Lower lobe of right lung (tissue), 2 donors: ENCODE measurements around the gene CFAP410. TPM values are rescaled to one million over a fixed set of nuclear protein-coding genes. Genes with fewer than 3 reads are reported as not detected.

Experiments used
- ATAC-seq, 2 donors: fragments of 200-7000 bp; cut with Tn5 transposase; one replicate each; pipeline ENCODE4 v1.9.1; 2020 to 2022; ENCODE audit warnings: mild to moderate bottlenecking in 2 of 2, moderate library complexity in 2 of 2
- DNase-seq: peaks from one replicate; pipeline ENCODE4 v3.0.0-alpha.2; 2020
- H3K27ac ChIP-seq: fragments of 200-600 bp; one replicate; pipeline ENCODE4 v1.8.0; 2022
- H3K27me3 ChIP-seq: fragments of 200-600 bp; one replicate; pipeline ENCODE4 v1.8.0; 2022; ENCODE audit warnings: low read depth
- H3K36me3 ChIP-seq: fragments of 200-600 bp; one replicate; pipeline ENCODE4 v1.8.0; 2022; ENCODE audit warnings: mild to moderate bottlenecking
- H3K4me1 ChIP-seq: fragments of 200-600 bp; one replicate; pipeline ENCODE4 v1.8.0; 2022
- H3K4me3 ChIP-seq: fragments of 200-600 bp; one replicate; pipeline ENCODE4 v1.8.0; 2022; ENCODE audit warnings: mild to moderate bottlenecking
- H3K9me3 ChIP-seq: fragments of 200-600 bp; one replicate; pipeline ENCODE4 v1.8.0; 2022
- intact Hi-C: fragments of 100-400 bp; cut with DNase I; formaldehyde crosslinking; loops from one replicate; pipeline ENCODE4 v1.11.0; 2022
- total RNA-seq: library from RNA; stranded (reverse); fragmentation: NEBNext Ultra II Directional; extraction: Animal tissue kit (Norgen Biotek cat#: 25700); gene quantifications from one replicate; pipeline ENCODE4 v1.2.1, GENCODE V29; 2021
- TF ChIP-seq, protein P1 (sequence below): fragments of 200-600 bp; IDR thresholded peaks from one replicate; pipeline ENCODE4 v1.8.0; 2022; ENCODE audit warnings: antibody characterized with exemption, mild to moderate bottlenecking
- donor health status: DM: no; HTN: yes; CAD: no; lungs with severe emphysema.

CFAP410 gene
- total RNA-seq, 1 donor from 2014 or later, result 20.3 TPM

DNA sequence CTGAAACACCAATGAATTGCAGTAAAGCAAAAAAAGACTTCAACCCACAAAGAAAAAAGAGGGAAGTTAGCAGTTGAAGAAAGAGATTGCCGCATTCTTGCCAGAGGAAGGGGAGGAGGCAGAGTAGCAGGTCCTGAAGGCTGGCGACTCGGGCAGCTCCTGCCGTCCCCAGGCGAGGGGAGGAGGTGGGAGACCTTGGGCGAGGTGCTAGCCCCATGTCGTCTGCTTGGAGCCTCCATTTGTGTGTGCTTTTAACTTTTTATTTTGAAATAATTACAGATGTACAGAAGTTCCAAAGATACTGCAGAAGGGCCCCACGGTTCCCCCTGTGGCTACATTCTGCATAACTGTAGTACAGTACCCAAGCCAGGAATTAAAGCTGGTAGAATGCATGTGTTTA is 21.0 kb upstream of the CFAP410 start:
- Histone ChIP-seq H3K27me3 (no peaks in the 10 kb centered on the region), H3K9me3 (peaks cover 6% of the 10 kb centered on the region), H3K36me3 (no peaks in the 10 kb centered on the region), H3K4me3 (no peak overlapping the region), H3K27ac (no peak overlapping the region), H3K4me1 (no peaks in the 10 kb centered on the region)
- intact Hi-C loops, result no loop called here
- ATAC-seq, result peak in 1 of 2 donors; percentile 29
- TF ChIP-seq, protein P1, sequence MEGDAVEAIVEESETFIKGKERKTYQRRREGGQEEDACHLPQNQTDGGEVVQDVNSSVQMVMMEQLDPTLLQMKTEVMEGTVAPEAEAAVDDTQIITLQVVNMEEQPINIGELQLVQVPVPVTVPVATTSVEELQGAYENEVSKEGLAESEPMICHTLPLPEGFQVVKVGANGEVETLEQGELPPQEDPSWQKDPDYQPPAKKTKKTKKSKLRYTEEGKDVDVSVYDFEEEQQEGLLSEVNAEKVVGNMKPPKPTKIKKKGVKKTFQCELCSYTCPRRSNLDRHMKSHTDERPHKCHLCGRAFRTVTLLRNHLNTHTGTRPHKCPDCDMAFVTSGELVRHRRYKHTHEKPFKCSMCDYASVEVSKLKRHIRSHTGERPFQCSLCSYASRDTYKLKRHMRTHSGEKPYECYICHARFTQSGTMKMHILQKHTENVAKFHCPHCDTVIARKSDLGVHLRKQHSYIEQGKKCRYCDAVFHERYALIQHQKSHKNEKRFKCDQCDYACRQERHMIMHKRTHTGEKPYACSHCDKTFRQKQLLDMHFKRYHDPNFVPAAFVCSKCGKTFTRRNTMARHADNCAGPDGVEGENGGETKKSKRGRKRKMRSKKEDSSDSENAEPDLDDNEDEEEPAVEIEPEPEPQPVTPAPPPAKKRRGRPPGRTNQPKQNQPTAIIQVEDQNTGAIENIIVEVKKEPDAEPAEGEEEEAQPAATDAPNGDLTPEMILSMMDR, result no peak
- DNase-seq, result no peak

DNA sequence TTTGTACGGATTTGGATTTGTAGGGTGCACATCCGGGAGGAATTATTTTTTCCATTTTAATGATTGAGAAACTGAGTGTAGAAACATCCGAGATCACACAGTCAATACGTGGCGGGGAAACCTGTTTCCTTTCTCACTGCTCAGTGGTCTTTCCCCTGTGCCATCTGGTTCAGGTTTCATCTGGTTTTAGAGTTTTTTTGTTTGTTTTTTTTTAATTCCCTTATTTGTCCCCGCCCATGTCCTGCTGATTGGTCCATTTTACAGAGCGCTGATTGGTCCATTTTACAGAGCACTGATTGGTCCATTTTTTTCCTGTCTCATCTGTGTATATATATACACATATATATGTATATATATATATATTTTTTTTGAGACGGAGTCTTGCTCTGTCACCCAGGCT is 20.2 kb upstream of the CFAP410 start:
- H3K27ac ChIP-seq, result no peak overlapping the region
- ATAC-seq (no peak), DNase-seq (no peak)
- peaks cover 6% of the 10 kb centered on the region for H3K9me3 ChIP-seq
- H3K4me1 ChIP-seq, result no peaks in the 10 kb centered on the region
- no peaks in the 10 kb centered on the region for H3K36me3 ChIP-seq
- TF ChIP-seq, protein P1, result no peak
- H3K27me3 ChIP-seq, result no peaks in the 10 kb centered on the region
- intact Hi-C loops, result no loop called here
- H3K4me3 ChIP-seq, result no peak overlapping the region

DNA sequence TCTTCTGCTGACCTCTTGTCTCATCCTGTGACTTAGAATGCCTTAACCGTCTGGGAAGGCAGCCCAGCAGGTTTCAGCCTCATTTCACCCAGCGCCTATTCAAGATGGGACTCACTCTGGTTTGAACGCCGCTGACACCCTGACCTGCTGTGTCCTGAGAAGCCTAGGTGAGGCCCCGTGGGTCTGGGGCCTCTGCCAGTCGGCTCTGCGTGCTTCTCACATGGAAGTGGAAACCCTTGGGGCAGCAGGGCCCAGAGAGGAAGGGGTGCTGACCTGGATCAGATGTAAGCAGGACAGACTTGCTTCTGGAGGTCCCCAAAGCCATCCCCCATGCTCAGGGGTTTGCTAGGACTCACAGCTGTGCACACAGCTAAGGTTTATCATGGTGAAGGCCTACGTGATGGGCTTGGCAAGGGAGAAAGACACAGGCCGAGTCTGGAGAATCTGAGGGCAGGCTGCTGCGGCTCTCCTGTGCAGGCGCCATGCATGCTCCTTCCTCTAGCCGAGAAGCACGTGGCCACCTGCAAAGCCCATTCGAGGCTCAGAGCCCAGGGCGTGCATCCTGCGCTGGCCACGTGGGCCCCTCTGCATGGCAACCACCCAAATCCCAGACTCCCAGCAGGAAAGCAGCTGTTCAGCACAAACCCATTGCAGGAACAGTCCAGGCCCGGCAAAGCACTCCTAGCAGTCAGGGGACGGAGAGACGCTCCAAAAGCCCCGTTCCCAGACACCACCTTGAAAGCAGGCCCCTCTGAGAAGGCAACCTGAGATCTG is 18.1 kb upstream of the CFAP410 start:
- H3K4me3 ChIP-seq, result no peak overlapping the region
- intact Hi-C loops, result no loop called here
- no peaks in the 10 kb centered on the region for H3K9me3 ChIP-seq
- H3K4me1 ChIP-seq, result peaks cover 16% of the 10 kb centered on the region
- H3K36me3 ChIP-seq, result no peaks in the 10 kb centered on the region
- TF ChIP-seq, protein P1, result no peak
- no peak overlapping the region for H3K27ac ChIP-seq
- DNase-seq (no peak), ATAC-seq (no peak)
- H3K27me3 ChIP-seq, result peaks cover 12% of the 10 kb centered on the region

DNA sequence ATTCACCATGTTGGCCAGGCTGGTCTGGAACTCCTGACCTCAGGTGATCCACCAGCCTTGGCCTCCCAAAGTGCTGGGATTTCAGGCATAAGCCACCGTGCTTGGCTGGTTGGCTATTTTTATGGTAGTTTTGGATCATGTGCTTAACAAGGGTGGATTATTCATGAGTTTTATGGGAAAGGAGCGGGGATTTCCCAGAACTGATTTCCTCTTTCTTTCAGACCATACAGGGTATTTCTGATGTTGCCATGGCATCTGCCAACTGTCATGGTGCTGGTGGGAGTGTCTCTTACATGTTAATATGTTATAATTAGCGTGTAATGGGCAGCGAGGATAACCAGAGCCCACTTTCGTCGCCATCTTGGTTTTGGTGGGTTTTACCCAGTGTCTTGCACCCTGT is 17.4 kb upstream of the CFAP410 start:
- ATAC-seq (no peak), DNase-seq (no peak)
- Histone ChIP-seq H3K36me3 (no peaks in the 10 kb centered on the region), H3K27me3 (peaks cover 18% of the 10 kb centered on the region), H3K4me1 (peaks cover 18% of the 10 kb centered on the region), H3K9me3 (no peaks in the 10 kb centered on the region), H3K4me3 (no peak overlapping the region), H3K27ac (no peak overlapping the region)
- intact Hi-C loops, result no loop called here
- TF ChIP-seq, protein P1, result no peak

DNA sequence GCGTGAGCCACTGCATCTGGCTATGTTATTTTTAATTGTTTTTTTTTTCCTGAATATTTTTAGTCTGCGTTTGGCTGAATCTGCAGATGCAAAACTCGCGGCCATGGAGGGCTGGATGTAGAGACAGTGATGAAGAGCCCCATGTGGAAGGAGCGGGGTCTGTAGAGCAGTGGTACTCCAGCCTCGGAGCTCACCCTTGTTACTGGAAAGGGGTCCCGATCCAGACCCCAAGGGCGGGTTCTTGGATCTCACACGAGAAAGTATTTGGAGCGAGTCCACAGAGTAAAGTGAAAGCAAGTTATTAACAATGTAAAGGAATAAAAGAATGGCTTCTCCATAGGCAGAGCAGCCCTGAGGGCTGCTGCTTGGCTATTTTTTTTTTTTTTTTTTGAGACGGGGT is 17.0 kb upstream of the CFAP410 start:
- H3K27me3 ChIP-seq, result peaks cover 23% of the 10 kb centered on the region
- intact Hi-C loops, result no loop called here
- DNase-seq, result no peak
- peaks cover 18% of the 10 kb centered on the region for H3K4me1 ChIP-seq
- H3K36me3 ChIP-seq, result no peaks in the 10 kb centered on the region
- no peaks in the 10 kb centered on the region for H3K9me3 ChIP-seq
- TF ChIP-seq, protein P1, result no peak
- H3K27ac ChIP-seq, result no peak overlapping the region
- H3K4me3 ChIP-seq, result no peak overlapping the region
- no peak for ATAC-seq
